Activated T-helper 2 cell treated with anti-CD3 and anti-CD28 coated beads, Interferon-gamma antibody, Interleukin-2, Interleukin-4, amounts not matched to agents 10 μg/mL and 5 μg/mL and 100 μg/mL, durations not matched to agents 14 hours and 24 hours and 36 hours (primary cell): ENCODE results near the gene PRPF31. TPM values are rescaled to one million over a fixed set of nuclear protein-coding genes. Genes with fewer than 3 reads are reported as not detected.
A peak's percentile ranks its signal among the peaks of the same experiment; 100 is the strongest.

ENCODE experiments used
- DNase-seq: peaks from one replicate; pipeline ENCODE4 v3.0.0; 2021; ENCODE audit warnings: low spot score
- H3K27ac Mint-ChIP-seq: one replicate; pipeline ENCODE4 v1.8.0; 2021; ENCODE audit warnings: mixed read lengths
- H3K27me3 Mint-ChIP-seq: one replicate; pipeline ENCODE4 v1.8.0; 2021; ENCODE audit warnings: low read depth, mixed read lengths
- H3K36me3 Mint-ChIP-seq: one replicate; pipeline ENCODE4 v1.8.0; 2021; ENCODE audit warnings: low read depth, mixed read lengths
- H3K4me1 Mint-ChIP-seq: one replicate; pipeline ENCODE4 v1.8.0; 2021; ENCODE audit warnings: low read depth, mixed read lengths
- H3K4me3 Mint-ChIP-seq: one replicate; pipeline ENCODE4 v1.8.0; 2021; ENCODE audit warnings: low read depth, mild to moderate bottlenecking, moderate library complexity, mixed read lengths
- H3K9me3 Mint-ChIP-seq: one replicate; pipeline ENCODE4 v1.8.0; 2021; ENCODE audit warnings: mixed read lengths
- intact Hi-C: fragments of 100-400 bp; cut with micrococcal nuclease; formaldehyde crosslinking; loops from one replicate; pipeline ENCODE4 v1.15.1; 2023
- total RNA-seq: library from RNA; stranded (reverse); gene quantifications from 2 replicates; pipeline ENCODE4 v1.2.3, GENCODE V29; 2022

PRPF31 gene
- total RNA-seq, 1 donor from 2014 or later: 94.2 TPM

GRCh38 chr19:54136864-54137698 lies 21.5 kb downstream of the PRPF31 start:
- no peaks in the 10 kb centered on the region for H3K9me3 Mint-ChIP-seq
- H3K4me3 Mint-ChIP-seq: peak overlapping the region; percentile 86
- H3K27me3 Mint-ChIP-seq: no peaks in the 10 kb centered on the region
- peaks cover 27% of the 10 kb centered on the region for H3K36me3 Mint-ChIP-seq
- peak; percentile 100 for DNase-seq
- H3K27ac Mint-ChIP-seq: peak overlapping the region; percentile 74
- intact Hi-C loops: loop anchor here (1.0 kb wide), 5 partner anchors 22 to 241 kb away; partner anchors contain the start of genes LENG1, NDUFA3, PRPF31 and TFPT
- H3K4me1 Mint-ChIP-seq: peaks cover 31% of the 10 kb centered on the region

- H3K9me3 Mint-ChIP-seq: no peaks in the 10 kb centered on the region
- intact Hi-C loops: loop anchor here (1.0 kb wide), 5 partner anchors 21 to 240 kb away; partner anchors contain the start of genes LENG1, NDUFA3, PRPF31 and TFPT
- H3K4me1 Mint-ChIP-seq: peaks cover 32% of the 10 kb centered on the region
- H3K27ac Mint-ChIP-seq: peak within 1 kb of the TSS; percentile 92
- H3K4me3 Mint-ChIP-seq: peak within 1 kb of the TSS; percentile 95
- no peaks in the 10 kb centered on the region for H3K27me3 Mint-ChIP-seq
- no peak for DNase-seq
- H3K36me3 Mint-ChIP-seq: peaks cover 34% of the 10 kb centered on the region
Observed at GRCh38 chr19:54137699-54138488, 22.3 kb downstream of the PRPF31 start, which contains the start of gene CNOT3. CNOT3 (plus strand) TSS chr19:54137762; CDS start chr19:54142979, 5,217 bp downstream.

GRCh38 chr19:54138489-54139256 lies 23.1 kb downstream of the PRPF31 start:
- Mint-ChIP-seq H3K27me3 (no peaks in the 10 kb centered on the region), H3K36me3 (peaks cover 41% of the 10 kb centered on the region), H3K27ac (peak overlapping the region; percentile 92), H3K4me3 (peak overlapping the region; percentile 95), H3K4me1 (peaks cover 32% of the 10 kb centered on the region), H3K9me3 (no peaks in the 10 kb centered on the region)
- intact Hi-C loops: no loop called here
- DNase-seq: no peak

- H3K4me1 Mint-ChIP-seq: peaks cover 22% of the 10 kb centered on the region
- DNase-seq: no peak
- no peak overlapping the region for H3K4me3 Mint-ChIP-seq
- no peaks in the 10 kb centered on the region for H3K9me3 Mint-ChIP-seq
- H3K27ac Mint-ChIP-seq: no peak overlapping the region
- no peaks in the 10 kb centered on the region for H3K27me3 Mint-ChIP-seq
- peaks cover 56% of the 10 kb centered on the region for H3K36me3 Mint-ChIP-seq
- intact Hi-C loops: no loop called here
Observed at GRCh38 chr19:54141356-54141755, 25.8 kb downstream of the PRPF31 start.

GRCh38 chr19:54142166-54142780 lies 26.7 kb downstream of the PRPF31 start:
- Mint-ChIP-seq H3K4me3 (no peak overlapping the region), H3K27ac (peak overlapping the region; percentile 6), H3K36me3 (peaks cover 65% of the 10 kb centered on the region), H3K27me3 (no peaks in the 10 kb centered on the region), H3K4me1 (peaks cover 17% of the 10 kb centered on the region), H3K9me3 (no peaks in the 10 kb centered on the region)
- intact Hi-C loops: no loop called here
- DNase-seq: no peak

GRCh38 chr19:54145541-54146158 lies 30.1 kb downstream of the PRPF31 start:
- DNase-seq: no peak
- intact Hi-C loops: no loop called here
- no peak overlapping the region for H3K4me3 Mint-ChIP-seq
- no peaks in the 10 kb centered on the region for H3K9me3 Mint-ChIP-seq
- no peak overlapping the region for H3K27ac Mint-ChIP-seq
- peaks cover 3% of the 10 kb centered on the region for H3K4me1 Mint-ChIP-seq
- H3K27me3 Mint-ChIP-seq: no peaks in the 10 kb centered on the region
- H3K36me3 Mint-ChIP-seq: peaks cover 74% of the 10 kb centered on the region

- DNase-seq: no peak
- no peaks in the 10 kb centered on the region for H3K4me1 Mint-ChIP-seq
- no peak overlapping the region for H3K4me3 Mint-ChIP-seq
- intact Hi-C loops: loop anchor here (1.0 kb wide), 1 partner anchor 24 kb away; no protein-coding TSS in a partner anchor
- no peaks in the 10 kb centered on the region for H3K9me3 Mint-ChIP-seq
- peaks cover 77% of the 10 kb centered on the region for H3K36me3 Mint-ChIP-seq
- no peaks in the 10 kb centered on the region for H3K27me3 Mint-ChIP-seq
- H3K27ac Mint-ChIP-seq: no peak overlapping the region
Observed at GRCh38 chr19:54147676-54148075, 32.1 kb downstream of the PRPF31 start.

GRCh38 chr19:54148158-54148557 lies 32.6 kb downstream of the PRPF31 start:
- intact Hi-C loops: loop anchor here (1.0 kb wide), 1 partner anchor 23 kb away; no protein-coding TSS in a partner anchor
- Mint-ChIP-seq H3K9me3 (no peaks in the 10 kb centered on the region), H3K4me3 (no peak overlapping the region), H3K36me3 (peaks cover 73% of the 10 kb centered on the region), H3K4me1 (no peaks in the 10 kb centered on the region), H3K27me3 (no peaks in the 10 kb centered on the region), H3K27ac (no peak overlapping the region)
- no peak for DNase-seq

GRCh38 chr19:54149021-54149812 lies 33.7 kb downstream of the PRPF31 start:
- Mint-ChIP-seq H3K36me3 (peaks cover 73% of the 10 kb centered on the region), H3K9me3 (no peaks in the 10 kb centered on the region)

GRCh38 chr19:54151362-54152035 lies 35.9 kb downstream of the PRPF31 start:
- Mint-ChIP-seq H3K27me3 (no peaks in the 10 kb centered on the region), H3K9me3 (no peaks in the 10 kb centered on the region), H3K36me3 (peaks cover 76% of the 10 kb centered on the region), H3K4me3 (no peak overlapping the region), H3K27ac (no peak overlapping the region), H3K4me1 (peaks cover 9% of the 10 kb centered on the region)
- no peak for DNase-seq
- intact Hi-C loops: no loop called here

More at GRCh38 chr19:54149021-54149812, 33.7 kb downstream of the PRPF31 start:
- Mint-ChIP-seq H3K27ac (no peak overlapping the region), H3K27me3 (no peaks in the 10 kb centered on the region), H3K4me3 (no peak overlapping the region), H3K4me1 (peaks cover 1% of the 10 kb centered on the region)
- no peak for DNase-seq
- intact Hi-C loops: no loop called here

- H3K4me3 Mint-ChIP-seq: no peak overlapping the region
- no peaks in the 10 kb centered on the region for H3K9me3 Mint-ChIP-seq
- no peaks in the 10 kb centered on the region for H3K27me3 Mint-ChIP-seq
- no peak overlapping the region for H3K27ac Mint-ChIP-seq
- peaks cover 12% of the 10 kb centered on the region for H3K4me1 Mint-ChIP-seq
- peaks cover 76% of the 10 kb centered on the region for H3K36me3 Mint-ChIP-seq
- DNase-seq: no peak
- intact Hi-C loops: no loop called here
Observed at GRCh38 chr19:54152267-54152666, 36.7 kb downstream of the PRPF31 start.
